Activated CD4-positive, alpha-beta T cell treated with anti-CD3 and anti-CD28 coated beads, Interleukin-2, amount 10 ng/mL, durations not matched to agents 7 days and 5 days (primary cell): ENCODE measurements around the gene MXRA8. TPM values are rescaled to one million over a fixed set of nuclear protein-coding genes. Genes with fewer than 3 reads are reported as not detected.

Experiments
- CTCF ChIA-PET: fragments of 350-600 bp; sonication (Branson Sonifier 250); formaldehyde crosslinking; loops from one replicate; lab custom pipeline; 2021; ENCODE audit warnings: antibody characterized with exemption; lab: Charles Lee
- POLR2A ChIA-PET: fragments of 350-600 bp; sonication (Branson Sonifier 250); formaldehyde crosslinking; loops from one replicate; lab custom pipeline; 2021; ENCODE audit warnings: antibody characterized with exemption; lab: Charles Lee
- DNase-seq: peaks from one replicate; pipeline ENCODE4 v3.0.0-alpha.2; 2020
- H3K27ac Mint-ChIP-seq: one replicate; pipeline ENCODE4 v1.8.0; 2021; ENCODE audit warnings: mild to moderate bottlenecking, moderate library complexity, mixed read lengths
- H3K27me3 Mint-ChIP-seq: one replicate; pipeline ENCODE4 v1.8.0; 2021; ENCODE audit warnings: mixed read lengths
- H3K36me3 Mint-ChIP-seq: one replicate; pipeline ENCODE4 v1.8.0; 2021; ENCODE audit warnings: low read depth, mixed read lengths
- H3K4me1 Mint-ChIP-seq: one replicate; pipeline ENCODE4 v1.8.0; 2021; ENCODE audit warnings: mixed read lengths
- H3K4me3 Mint-ChIP-seq: one replicate; pipeline ENCODE4 v1.8.0; 2021; ENCODE audit warnings: mild to moderate bottlenecking, moderate library complexity, mixed read lengths
- H3K9me3 Mint-ChIP-seq: one replicate; pipeline ENCODE4 v1.8.0; 2021; ENCODE audit warnings: mixed read lengths
- total RNA-seq, 2 experiments: library from RNA; stranded (reverse); gene quantifications; one replicate each; pipeline ENCODE4 v1.2.3, GENCODE V29; 2021

The MXRA8 gene
- total RNA-seq, 2 experiments from 2014 or later: 0.15 to 0.30 TPM

GRCh38 chr1:1351511-1352427 is 6.6 kb downstream of the MXRA8 start:
- POLR2A ChIA-PET: no interaction called here
- H3K36me3 Mint-ChIP-seq: no peaks in the 10 kb centered on the region
- CTCF ChIA-PET: interaction anchor here (0.6 to 1.6 kb wide), 7 partner anchors 19 to 174 kb away, joined by 3 to 5 read pairs (median 4); partner anchors contain the start of genes AURKAIP1 and CCNL2
- peaks cover 22% of the 10 kb centered on the region for H3K27me3 Mint-ChIP-seq
- no peaks in the 10 kb centered on the region for H3K9me3 Mint-ChIP-seq
- H3K4me3 Mint-ChIP-seq: peak overlapping the region; percentile 58
- peaks cover 27% of the 10 kb centered on the region for H3K4me1 Mint-ChIP-seq
- DNase-seq: no peak
- peak overlapping the region; percentile 69 for H3K27ac Mint-ChIP-seq

- CTCF ChIA-PET: interaction anchor here (1.4 kb wide), 1 partner anchor 26 kb away, joined by 4 read pairs; the partner anchor contains the start of gene AURKAIP1
These were observed 8.9 kb downstream of the MXRA8 start, which contains the start of gene DVL1 for GRCh38 chr1:1349256-1350012. DVL1 (minus strand) TSS chr1:1349418; CDS start chr1:1349065, 353 bp downstream.

GRCh38 chr1:1348420-1349255 is 9.7 kb downstream of the MXRA8 start:
- POLR2A ChIA-PET: no interaction called here
- peaks cover 23% of the 10 kb centered on the region for H3K4me1 Mint-ChIP-seq
- no peak for DNase-seq
- peaks cover 16% of the 10 kb centered on the region for H3K27me3 Mint-ChIP-seq
- H3K36me3 Mint-ChIP-seq: no peaks in the 10 kb centered on the region
- CTCF ChIA-PET: interaction anchor here (0.6 to 2.3 kb wide), 6 partner anchors 20 to 285 kb away, joined by 3 to 9 read pairs (median 4); partner anchors contain the start of gene AURKAIP1
- peak overlapping the region; percentile 74 for H3K4me3 Mint-ChIP-seq
- no peaks in the 10 kb centered on the region for H3K9me3 Mint-ChIP-seq
- H3K27ac Mint-ChIP-seq: peak overlapping the region; percentile 64

More at GRCh38 chr1:1349256-1350012, 8.9 kb downstream of the MXRA8 start, which contains the start of gene DVL1:
- Mint-ChIP-seq H3K27ac (peak within 1 kb of the TSS; percentile 64), H3K27me3 (peaks cover 22% of the 10 kb centered on the region), H3K4me3 (peak within 1 kb of the TSS; percentile 74), H3K36me3 (no peaks in the 10 kb centered on the region), H3K9me3 (no peaks in the 10 kb centered on the region), H3K4me1 (peaks cover 27% of the 10 kb centered on the region)
- DNase-seq: peak; percentile 72
- POLR2A ChIA-PET: no interaction called here

- peak overlapping the region; percentile 64 for H3K27ac Mint-ChIP-seq
- no peak for DNase-seq
- peaks cover 9% of the 10 kb centered on the region for H3K27me3 Mint-ChIP-seq
- H3K9me3 Mint-ChIP-seq: no peaks in the 10 kb centered on the region
- ChIA-PET CTCF (interaction anchor here (0.7 to 2.3 kb wide), 8 partner anchors 21 to 284 kb away, joined by 3 to 9 read pairs (median 4); partner anchors contain the start of gene AURKAIP1), POLR2A (no interaction called here)
- H3K36me3 Mint-ChIP-seq: no peaks in the 10 kb centered on the region
- peaks cover 19% of the 10 kb centered on the region for H3K4me1 Mint-ChIP-seq
- peak overlapping the region; percentile 74 for H3K4me3 Mint-ChIP-seq
These were observed 10.5 kb downstream of the MXRA8 start for GRCh38 chr1:1347663-1348419.

- ChIA-PET POLR2A (no interaction called here), CTCF (interaction anchor here (1.6 to 2.3 kb wide), 3 partner anchors 25 to 225 kb away, joined by 3 to 9 read pairs (median 5); partner anchors contain the start of gene AURKAIP1)
- no peak overlapping the region for H3K27ac Mint-ChIP-seq
- no peak for DNase-seq
- H3K27me3 Mint-ChIP-seq: peaks cover 2% of the 10 kb centered on the region
- peak overlapping the region; percentile 74 for H3K4me3 Mint-ChIP-seq
- peaks cover 13% of the 10 kb centered on the region for H3K4me1 Mint-ChIP-seq
- H3K36me3 Mint-ChIP-seq: no peaks in the 10 kb centered on the region
- H3K9me3 Mint-ChIP-seq: no peaks in the 10 kb centered on the region
These were observed 11.2 kb downstream of the MXRA8 start for GRCh38 chr1:1347026-1347595.

GRCh38 chr1:1346501-1346890 is 11.9 kb downstream of the MXRA8 start:
- no peak overlapping the region for H3K27ac Mint-ChIP-seq
- peaks cover 3% of the 10 kb centered on the region for H3K36me3 Mint-ChIP-seq
- peak overlapping the region; percentile 74 for H3K4me3 Mint-ChIP-seq
- peaks cover 11% of the 10 kb centered on the region for H3K4me1 Mint-ChIP-seq
- no peak for DNase-seq
- ChIA-PET POLR2A (no interaction called here), CTCF (interaction anchor here (1.1 to 2.3 kb wide), 4 partner anchors 20 to 224 kb away, joined by 3 to 9 read pairs (median 4); partner anchors contain the start of gene AURKAIP1)
- no peaks in the 10 kb centered on the region for H3K27me3 Mint-ChIP-seq
- H3K9me3 Mint-ChIP-seq: no peaks in the 10 kb centered on the region

- Mint-ChIP-seq H3K27ac (no peak overlapping the region), H3K9me3 (peaks cover 4% of the 10 kb centered on the region), H3K4me3 (no peak overlapping the region), H3K36me3 (peaks cover 8% of the 10 kb centered on the region), H3K4me1 (peaks cover 11% of the 10 kb centered on the region), H3K27me3 (no peaks in the 10 kb centered on the region)
- POLR2A ChIA-PET: no interaction called here
- no peak for DNase-seq
- CTCF ChIA-PET: interaction anchor here (1.1 to 1.8 kb wide), 3 partner anchors 19 to 224 kb away, joined by 3 to 5 read pairs (median 3); partner anchors contain the start of gene AURKAIP1
These were observed 12.4 kb downstream of the MXRA8 start for GRCh38 chr1:1345860-1346500.

- H3K36me3 Mint-ChIP-seq: peaks cover 14% of the 10 kb centered on the region
- peaks cover 11% of the 10 kb centered on the region for H3K4me1 Mint-ChIP-seq
- ChIA-PET CTCF (interaction anchor here (1.1 kb wide), 1 partner anchor 18 kb away, joined by 3 read pairs; no protein-coding TSS in a partner anchor), POLR2A (no interaction called here)
- H3K27ac Mint-ChIP-seq: no peak overlapping the region
- H3K9me3 Mint-ChIP-seq: peaks cover 10% of the 10 kb centered on the region
- DNase-seq: no peak
- H3K4me3 Mint-ChIP-seq: no peak overlapping the region
- H3K27me3 Mint-ChIP-seq: no peaks in the 10 kb centered on the region
These were observed 13.0 kb downstream of the MXRA8 start for GRCh38 chr1:1345384-1345783.

- POLR2A ChIA-PET: no interaction called here
- CTCF ChIA-PET: no interaction called here
- Mint-ChIP-seq H3K36me3 (peaks cover 16% of the 10 kb centered on the region), H3K27ac (no peak overlapping the region), H3K4me3 (no peak overlapping the region), H3K9me3 (peaks cover 10% of the 10 kb centered on the region), H3K4me1 (peaks cover 11% of the 10 kb centered on the region), H3K27me3 (no peaks in the 10 kb centered on the region)
- no peak for DNase-seq
These were observed 13.5 kb downstream of the MXRA8 start for GRCh38 chr1:1344655-1345361.

GRCh38 chr1:1343811-1344421 is 14.4 kb downstream of the MXRA8 start:
- Mint-ChIP-seq H3K4me3 (no peak overlapping the region), H3K36me3 (peaks cover 16% of the 10 kb centered on the region), H3K27me3 (no peaks in the 10 kb centered on the region), H3K27ac (no peak overlapping the region), H3K9me3 (peaks cover 10% of the 10 kb centered on the region), H3K4me1 (peaks cover 11% of the 10 kb centered on the region)
- CTCF ChIA-PET: interaction anchor here (0.7 to 1.1 kb wide), 3 partner anchors 29 to 196 kb away, joined by 3 read pairs; no protein-coding TSS in a partner anchor
- POLR2A ChIA-PET: no interaction called here
- DNase-seq: no peak
